ENCODE results near the gene STIL. TPM values are rescaled to one million over a fixed set of nuclear protein-coding genes. Genes with fewer than 3 reads are reported as not detected.

Gene STIL
- total and polyA plus RNA-seq, 2 of the 13 experiments (the other 11 are each of a cell fraction or from before 2014, with no cell fraction given), result 13.7 to 18.6 TPM

DNA sequence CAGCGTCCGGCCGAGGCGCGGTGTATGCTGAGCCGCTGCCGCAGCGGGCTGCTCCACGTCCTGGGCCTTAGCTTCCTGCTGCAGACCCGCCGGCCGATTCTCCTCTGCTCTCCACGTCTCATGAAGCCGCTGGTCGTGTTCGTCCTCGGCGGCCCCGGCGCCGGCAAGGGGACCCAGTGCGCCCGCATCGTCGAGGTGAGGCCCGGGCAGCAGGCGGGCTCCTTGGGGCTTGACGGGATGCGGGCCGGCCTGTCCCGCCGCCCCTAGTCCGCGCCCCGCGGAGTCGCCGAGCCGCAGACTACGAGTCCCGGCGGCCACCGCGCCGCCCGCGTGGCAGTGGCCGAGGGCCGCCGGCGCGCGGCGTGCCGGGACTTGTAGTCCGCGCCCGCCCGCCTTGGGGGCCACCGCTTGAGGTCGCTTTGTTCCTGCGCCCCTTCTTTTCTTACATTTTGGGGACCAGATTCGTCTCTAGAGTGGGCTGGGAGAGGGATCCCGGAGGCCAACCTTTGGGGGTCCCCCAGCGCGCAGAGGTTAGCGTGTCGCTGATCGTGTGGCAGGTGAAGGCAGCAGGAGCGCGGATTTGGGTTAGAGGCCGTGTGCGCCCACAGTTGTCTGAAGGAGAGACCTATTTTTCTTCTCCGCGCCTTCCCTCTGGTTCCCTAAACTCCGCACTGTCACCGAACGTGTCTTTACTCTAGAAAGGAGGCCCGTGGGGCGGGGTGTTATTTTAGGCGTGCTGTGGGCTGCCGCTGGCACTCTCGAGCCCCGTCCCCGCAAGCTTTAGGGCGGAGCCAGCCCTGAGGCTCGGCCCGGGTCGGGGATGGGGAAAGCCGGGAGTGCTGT lies 20.2 kb upstream of the STIL start (continued):
- TF ChIP-seq CREM (IDR thresholded peaks at IDR 0.05) (peak; percentile 35; the same call in 1 of the 2 replicates), CREM (CRISPR knock-in tag; IDR thresholded peaks at IDR 0.05) (no peak), FOXM1 (CRISPR knock-in tag; IDR thresholded peaks at IDR 0.05) (no peak), MIXL1 (CRISPR knock-in tag; IDR thresholded peaks at IDR 0.05) (no peak), ZNF841 (CRISPR knock-in tag; IDR thresholded peaks at IDR 0.05; ENCODE audit: borderline replicate concordance) (no peak), TAF1 (CRISPR knock-in tag; IDR thresholded peaks at IDR 0.05) (peak; percentile 61), EEA1 (CRISPR knock-in tag; IDR thresholded peaks at IDR 0.05; ENCODE audit: borderline replicate concordance) (no peak), KLF11 (CRISPR knock-in tag; IDR thresholded peaks at IDR 0.05) (no peak), PHF20 (CRISPR knock-in tag; IDR thresholded peaks at IDR 0.05) (peak; percentile 59), REXO4 (CRISPR knock-in tag; IDR thresholded peaks at IDR 0.05; ENCODE audit: borderline replicate concordance) (no peak), ZNF12 (CRISPR knock-in tag; IDR thresholded peaks at IDR 0.05) (no peak), KLF16 (CRISPR knock-in tag; IDR thresholded peaks at IDR 0.05) (no peak), ZNF225 (CRISPR knock-in tag; IDR thresholded peaks at IDR 0.05) (peak; percentile 30; the same call in 1 of the 2 replicates), ZNF124 (CRISPR knock-in tag; IDR thresholded peaks at IDR 0.05) (no peak), ZNF432 (CRISPR knock-in tag; IDR thresholded peaks at IDR 0.05; ENCODE audit: borderline replicate concordance) (no peak), SATB2 (CRISPR knock-in tag; IDR thresholded peaks at IDR 0.05) (peak; percentile 96)
- TF ChIP-seq, protein P1, sequence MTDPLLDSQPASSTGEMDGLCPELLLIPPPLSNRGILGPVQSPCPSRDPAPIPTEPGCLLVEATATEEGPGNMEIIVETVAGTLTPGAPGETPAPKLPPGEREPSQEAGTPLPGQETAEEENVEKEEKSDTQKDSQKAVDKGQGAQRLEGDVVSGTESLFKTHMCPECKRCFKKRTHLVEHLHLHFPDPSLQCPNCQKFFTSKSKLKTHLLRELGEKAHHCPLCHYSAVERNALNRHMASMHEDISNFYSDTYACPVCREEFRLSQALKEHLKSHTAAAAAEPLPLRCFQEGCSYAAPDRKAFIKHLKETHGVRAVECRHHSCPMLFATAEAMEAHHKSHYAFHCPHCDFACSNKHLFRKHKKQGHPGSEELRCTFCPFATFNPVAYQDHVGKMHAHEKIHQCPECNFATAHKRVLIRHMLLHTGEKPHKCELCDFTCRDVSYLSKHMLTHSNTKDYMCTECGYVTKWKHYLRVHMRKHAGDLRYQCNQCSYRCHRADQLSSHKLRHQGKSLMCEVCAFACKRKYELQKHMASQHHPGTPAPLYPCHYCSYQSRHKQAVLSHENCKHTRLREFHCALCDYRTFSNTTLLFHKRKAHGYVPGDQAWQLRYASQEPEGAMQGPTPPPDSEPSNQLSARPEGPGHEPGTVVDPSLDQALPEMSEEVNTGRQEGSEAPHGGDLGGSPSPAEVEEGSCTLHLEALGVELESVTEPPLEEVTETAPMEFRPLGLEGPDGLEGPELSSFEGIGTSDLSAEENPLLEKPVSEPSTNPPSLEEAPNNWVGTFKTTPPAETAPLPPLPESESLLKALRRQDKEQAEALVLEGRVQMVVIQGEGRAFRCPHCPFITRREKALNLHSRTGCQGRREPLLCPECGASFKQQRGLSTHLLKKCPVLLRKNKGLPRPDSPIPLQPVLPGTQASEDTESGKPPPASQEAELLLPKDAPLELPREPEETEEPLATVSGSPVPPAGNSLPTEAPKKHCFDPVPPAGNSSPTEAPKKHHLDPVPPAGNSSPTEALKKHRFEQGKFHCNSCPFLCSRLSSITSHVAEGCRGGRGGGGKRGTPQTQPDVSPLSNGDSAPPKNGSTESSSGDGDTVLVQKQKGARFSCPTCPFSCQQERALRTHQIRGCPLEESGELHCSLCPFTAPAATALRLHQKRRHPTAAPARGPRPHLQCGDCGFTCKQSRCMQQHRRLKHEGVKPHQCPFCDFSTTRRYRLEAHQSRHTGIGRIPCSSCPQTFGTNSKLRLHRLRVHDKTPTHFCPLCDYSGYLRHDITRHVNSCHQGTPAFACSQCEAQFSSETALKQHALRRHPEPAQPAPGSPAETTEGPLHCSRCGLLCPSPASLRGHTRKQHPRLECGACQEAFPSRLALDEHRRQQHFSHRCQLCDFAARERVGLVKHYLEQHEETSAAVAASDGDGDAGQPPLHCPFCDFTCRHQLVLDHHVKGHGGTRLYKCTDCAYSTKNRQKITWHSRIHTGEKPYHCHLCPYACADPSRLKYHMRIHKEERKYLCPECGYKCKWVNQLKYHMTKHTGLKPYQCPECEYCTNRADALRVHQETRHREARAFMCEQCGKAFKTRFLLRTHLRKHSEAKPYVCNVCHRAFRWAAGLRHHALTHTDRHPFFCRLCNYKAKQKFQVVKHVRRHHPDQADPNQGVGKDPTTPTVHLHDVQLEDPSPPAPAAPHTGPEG (CRISPR knock-in tag; IDR thresholded peaks at IDR 0.05), result peak; percentile 70; the same call in 1 of the 2 replicates
- TF ChIP-seq, protein P2, sequence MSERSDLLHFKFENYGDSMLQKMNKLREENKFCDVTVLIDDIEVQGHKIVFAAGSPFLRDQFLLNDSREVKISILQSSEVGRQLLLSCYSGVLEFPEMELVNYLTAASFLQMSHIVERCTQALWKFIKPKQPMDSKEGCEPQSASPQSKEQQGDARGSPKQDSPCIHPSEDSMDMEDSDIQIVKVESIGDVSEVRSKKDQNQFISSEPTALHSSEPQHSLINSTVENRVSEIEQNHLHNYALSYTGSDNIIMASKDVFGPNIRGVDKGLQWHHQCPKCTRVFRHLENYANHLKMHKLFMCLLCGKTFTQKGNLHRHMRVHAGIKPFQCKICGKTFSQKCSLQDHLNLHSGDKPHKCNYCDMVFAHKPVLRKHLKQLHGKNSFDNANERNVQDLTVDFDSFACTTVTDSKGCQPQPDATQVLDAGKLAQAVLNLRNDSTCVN (CRISPR knock-in tag; IDR thresholded peaks at IDR 0.05; ENCODE audit: borderline replicate concordance), result no peak
- TF ChIP-seq, protein P3, sequence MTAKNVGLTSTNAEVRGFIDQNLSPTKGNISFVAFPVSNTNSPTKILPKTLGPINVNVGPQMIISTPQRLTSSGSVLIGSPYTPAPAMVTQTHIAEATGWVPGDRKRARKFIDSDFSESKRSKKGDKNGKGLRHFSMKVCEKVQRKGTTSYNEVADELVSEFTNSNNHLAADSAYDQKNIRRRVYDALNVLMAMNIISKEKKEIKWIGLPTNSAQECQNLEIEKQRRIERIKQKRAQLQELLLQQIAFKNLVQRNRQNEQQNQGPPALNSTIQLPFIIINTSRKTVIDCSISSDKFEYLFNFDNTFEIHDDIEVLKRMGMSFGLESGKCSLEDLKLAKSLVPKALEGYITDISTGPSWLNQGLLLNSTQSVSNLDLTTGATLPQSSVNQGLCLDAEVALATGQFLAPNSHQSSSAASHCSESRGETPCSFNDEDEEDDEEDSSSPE (CRISPR knock-in tag; IDR thresholded peaks at IDR 0.05), result peak; percentile 48; the same call in 1 of the 2 replicates
- TF ChIP-seq, protein P4, sequence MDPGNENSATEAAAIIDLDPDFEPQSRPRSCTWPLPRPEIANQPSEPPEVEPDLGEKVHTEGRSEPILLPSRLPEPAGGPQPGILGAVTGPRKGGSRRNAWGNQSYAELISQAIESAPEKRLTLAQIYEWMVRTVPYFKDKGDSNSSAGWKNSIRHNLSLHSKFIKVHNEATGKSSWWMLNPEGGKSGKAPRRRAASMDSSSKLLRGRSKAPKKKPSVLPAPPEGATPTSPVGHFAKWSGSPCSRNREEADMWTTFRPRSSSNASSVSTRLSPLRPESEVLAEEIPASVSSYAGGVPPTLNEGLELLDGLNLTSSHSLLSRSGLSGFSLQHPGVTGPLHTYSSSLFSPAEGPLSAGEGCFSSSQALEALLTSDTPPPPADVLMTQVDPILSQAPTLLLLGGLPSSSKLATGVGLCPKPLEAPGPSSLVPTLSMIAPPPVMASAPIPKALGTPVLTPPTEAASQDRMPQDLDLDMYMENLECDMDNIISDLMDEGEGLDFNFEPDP (CRISPR knock-in tag; conservative IDR thresholded peaks at IDR 0.05), result no peak

Data from HepG2 (cell line).